OCI-LY7 (cell line): ENCODE results near the gene SLX4IP. TPM values are rescaled to one million over a fixed set of nuclear protein-coding genes. Genes with fewer than 3 reads are reported as not detected.

Experiments used
- BruUV-seq: library from RNA; stranded (reverse); fragments of 400-500 nt; replicated peaks from 2 replicates; lab custom pipeline; 2021; lab: Mats Ljungman, UMichigan
- CTCF ChIA-PET: fragments of 300-600 bp; sonication (Branson Sonifier 250); formaldehyde crosslinking; loops from one replicate; lab custom pipeline; 2022; ENCODE audit warnings: antibody characterized with exemption; ENCODE audit not compliant: unreplicated experiment; lab: Charles Lee
- POLR2A ChIA-PET: fragments of 300-600 bp; sonication (Branson Sonifier 250); formaldehyde crosslinking; loops from one replicate; lab custom pipeline; 2022; ENCODE audit warnings: antibody characterized with exemption; lab: Charles Lee
- DNase-seq: peaks from one replicate; pipeline ENCODE4 v3.0.0-alpha.2; 2015; ENCODE audit warnings: low spot score
- H2AFZ ChIP-seq: fragments of 200-600 bp; sonication (generic), shearing (Covaris generic); 2 replicates; pipeline ENCODE4 v1.6.1; 2014; ENCODE audit warnings: mild to moderate bottlenecking, antibody characterized with exemption, low read length, moderate library complexity
- H3K27ac ChIP-seq: fragments of 200-600 bp; sonication (generic); 2 replicates; pipeline ENCODE4 v1.5.1; 2014; ENCODE audit warnings: mixed run types, low read depth, mild to moderate bottlenecking, moderate library complexity, low read length, inconsistent platforms; ENCODE audit not compliant: poor library complexity, severe bottlenecking
- H3K36me3 ChIP-seq: fragments of 200-600 bp; sonication (generic); 2 replicates; pipeline ENCODE4 v1.6.1; 2014; ENCODE audit warnings: mild to moderate bottlenecking, antibody characterized with exemption, low read length, moderate library complexity, mixed read lengths; ENCODE audit not compliant: insufficient read depth
- H3K4me1 ChIP-seq: fragments of 200-600 bp; sonication (generic); 2 replicates; pipeline ENCODE4 v1.5.1; 2014; ENCODE audit warnings: mild to moderate bottlenecking, low read length; ENCODE audit not compliant: insufficient read depth, poor library complexity, severe bottlenecking
- H3K4me2 ChIP-seq: fragments of 200-600 bp; sonication (generic); 2 replicates; pipeline ENCODE4 v1.6.1; 2014; ENCODE audit warnings: mild to moderate bottlenecking, low read length
- H3K4me3 ChIP-seq: fragments of 200-600 bp; sonication (generic); 2 replicates; pipeline ENCODE4 v1.5.1; 2014; ENCODE audit warnings: mild to moderate bottlenecking, low read depth, low read length; ENCODE audit not compliant: poor library complexity, severe bottlenecking
- H3K79me2 ChIP-seq: fragments of 200-600 bp; sonication (generic); 2 replicates; pipeline ENCODE4 v1.6.1; 2016; ENCODE audit warnings: low read depth, mild to moderate bottlenecking, low read length, moderate library complexity, mixed read lengths; ENCODE audit not compliant: insufficient read depth
- H3K9me2 ChIP-seq: fragments of 200-600 bp; sonication (generic); 2 replicates; pipeline ENCODE4 v1.6.1; 2016; ENCODE audit warnings: mild to moderate bottlenecking, low read length, mixed read lengths; ENCODE audit not compliant: insufficient read depth
- H3K9me3 ChIP-seq: fragments of 200-600 bp; sonication (generic); 2 replicates; pipeline ENCODE4 v1.6.1; 2014; ENCODE audit warnings: mild to moderate bottlenecking, mixed run types, low read length, mixed read lengths
- H4K20me1 ChIP-seq: fragments of 200-600 bp; sonication (generic); 2 replicates; pipeline ENCODE4 v1.6.1; 2014; ENCODE audit warnings: mild to moderate bottlenecking, antibody characterized with exemption, low read length, moderate library complexity, mixed read lengths; ENCODE audit not compliant: insufficient read depth
- CTCF ChIP-seq: fragments of 200-600 bp; sonication (generic); conservative IDR thresholded peaks from 2 replicates; pipeline ENCODE4 v1.5.1; 2014; ENCODE audit warnings: mild to moderate bottlenecking, antibody characterized with exemption, low read length, moderate library complexity, mixed read lengths
- EZH2phosphoT487 ChIP-seq: fragments of 200-600 bp; sonication (generic); IDR thresholded peaks from 2 replicates; pipeline ENCODE4 v1.6.1; 2018; ENCODE audit warnings: low read depth, borderline replicate concordance, mild to moderate bottlenecking, mixed run types, antibody characterized with exemption, low read length, moderate library complexity, mixed read lengths
- intact Hi-C: fragments of 100-400 bp; cut with micrococcal nuclease; formaldehyde crosslinking; loops from one replicate; pipeline ENCODE4 v1.10.0; 2022; ENCODE audit not compliant: unreplicated experiment
- total RNA-seq, 2 experiments: library from RNA; depleted of rRNA in 1 of 2; stranded (reverse); fragments of >200 nt in 1 of 2; shearing (Covaris generic) in 1 of 2; gene quantifications; 2 replicates each; pipeline ENCODE4 v1.2.3, GENCODE V29; 2014 to 2022

Gene SLX4IP
- total RNA-seq, 2 experiments from 2014 or later: 4.1 to 9.2 TPM

GRCh38 chr20:10647909-10648308 is 212.8 kb downstream of the SLX4IP start:
- BruUV-seq: no TSS peak
- H2AFZ ChIP-seq: no peak overlapping the region
- intact Hi-C loops: no loop called here
- no peak overlapping the region for H3K4me2 ChIP-seq
- H3K36me3 ChIP-seq: no peaks in the 10 kb centered on the region
- no peak overlapping the region for H3K4me3 ChIP-seq
- H3K9me3 ChIP-seq: no peaks in the 10 kb centered on the region
- TF ChIP-seq CTCF (no peak), EZH2phosphoT487 (no peak)
- DNase-seq: no peak
- CTCF ChIA-PET: no interaction called here
- H4K20me1 ChIP-seq: no peaks in the 10 kb centered on the region
- H3K9me2 ChIP-seq: no peaks in the 10 kb centered on the region
- H3K4me1 ChIP-seq: no peaks in the 10 kb centered on the region
- no peaks in the 10 kb centered on the region for H3K79me2 ChIP-seq
- H3K27ac ChIP-seq: no peak overlapping the region
- POLR2A ChIA-PET: no interaction called here

GRCh38 chr20:10648651-10649050 is 213.5 kb downstream of the SLX4IP start:
- TF ChIP-seq EZH2phosphoT487 (no peak), CTCF (no peak)
- no peaks in the 10 kb centered on the region for H3K79me2 ChIP-seq
- DNase-seq: no peak
- no peaks in the 10 kb centered on the region for H3K4me1 ChIP-seq
- no peak overlapping the region for H3K4me2 ChIP-seq
- CTCF ChIA-PET: no interaction called here
- intact Hi-C loops: no loop called here
- H4K20me1 ChIP-seq: no peaks in the 10 kb centered on the region
- BruUV-seq: no TSS peak
- H3K36me3 ChIP-seq: no peaks in the 10 kb centered on the region
- H2AFZ ChIP-seq: no peak overlapping the region
- H3K4me3 ChIP-seq: no peak overlapping the region
- H3K27ac ChIP-seq: no peak overlapping the region
- no peaks in the 10 kb centered on the region for H3K9me2 ChIP-seq
- POLR2A ChIA-PET: no interaction called here
- H3K9me3 ChIP-seq: no peaks in the 10 kb centered on the region

GRCh38 chr20:10649080-10649796 is 214.1 kb downstream of the SLX4IP start:
- no TSS peak for BruUV-seq
- Histone ChIP-seq H3K4me3 (no peak overlapping the region), H3K27ac (no peak overlapping the region), H4K20me1 (no peaks in the 10 kb centered on the region), H3K9me3 (no peaks in the 10 kb centered on the region), H3K9me2 (no peaks in the 10 kb centered on the region), H3K79me2 (no peaks in the 10 kb centered on the region), H3K4me1 (no peaks in the 10 kb centered on the region), H3K4me2 (no peak overlapping the region), H3K36me3 (no peaks in the 10 kb centered on the region), H2AFZ (no peak overlapping the region)
- intact Hi-C loops: no loop called here
- ChIA-PET CTCF (no interaction called here), POLR2A (interaction anchor here (0.6 to 1.5 kb wide), 3 partner anchors 10 to 25 kb away, joined by 3 to 4 read pairs (median 3); no protein-coding TSS in a partner anchor)
- no peak for DNase-seq
- TF ChIP-seq EZH2phosphoT487 (no peak), CTCF (no peak)
